ENCODE data around the gene PPAN.

Gene PPAN

GRCh38 chr19:10120538-10121189 lies 14.5 kb downstream of the PPAN start:
- Histone ChIP-seq H3K9me3 (ENCODE audit: low read length) (no peaks in the 10 kb centered on the region), H3K4me1 (ENCODE audit: insufficient read depth, low read length, severe bottlenecking) (peaks cover 11% of the 10 kb centered on the region), H2AFZ (ENCODE audit: low read length) (no peak overlapping the region), H3F3A (ENCODE audit: insufficient read depth, low read length) (no peaks in the 10 kb centered on the region), H3K4me3 (ENCODE audit: low read depth, low read length, poor library complexity, severe bottlenecking) (no peak overlapping the region), H3K27ac (ENCODE audit: low read depth, low read length, poor library complexity, severe bottlenecking) (no peak overlapping the region), H3K36me3 (ENCODE audit: insufficient read depth, low read length) (peaks cover 48% of the 10 kb centered on the region), H4K20me1 (ENCODE audit: insufficient read depth, low read length) (no peaks in the 10 kb centered on the region), H3K27me3 (ENCODE audit: insufficient read depth, low read length) (no peaks in the 10 kb centered on the region), H3K9me2 (ENCODE audit: low read depth, low read length) (no peaks in the 10 kb centered on the region), H3K9ac (ENCODE audit: low read length) (no peak overlapping the region), H3K79me2 (ENCODE audit: insufficient read depth, low read length) (peaks cover 8% of the 10 kb centered on the region), H3K4me2 (ENCODE audit: low read length) (no peak overlapping the region)
- no peak for TF ChIP-seq EZH2 (IDR thresholded peaks at IDR 0.05; ENCODE audit: borderline replicate concordance, low read length)
- TF ChIP-seq, protein P1, sequence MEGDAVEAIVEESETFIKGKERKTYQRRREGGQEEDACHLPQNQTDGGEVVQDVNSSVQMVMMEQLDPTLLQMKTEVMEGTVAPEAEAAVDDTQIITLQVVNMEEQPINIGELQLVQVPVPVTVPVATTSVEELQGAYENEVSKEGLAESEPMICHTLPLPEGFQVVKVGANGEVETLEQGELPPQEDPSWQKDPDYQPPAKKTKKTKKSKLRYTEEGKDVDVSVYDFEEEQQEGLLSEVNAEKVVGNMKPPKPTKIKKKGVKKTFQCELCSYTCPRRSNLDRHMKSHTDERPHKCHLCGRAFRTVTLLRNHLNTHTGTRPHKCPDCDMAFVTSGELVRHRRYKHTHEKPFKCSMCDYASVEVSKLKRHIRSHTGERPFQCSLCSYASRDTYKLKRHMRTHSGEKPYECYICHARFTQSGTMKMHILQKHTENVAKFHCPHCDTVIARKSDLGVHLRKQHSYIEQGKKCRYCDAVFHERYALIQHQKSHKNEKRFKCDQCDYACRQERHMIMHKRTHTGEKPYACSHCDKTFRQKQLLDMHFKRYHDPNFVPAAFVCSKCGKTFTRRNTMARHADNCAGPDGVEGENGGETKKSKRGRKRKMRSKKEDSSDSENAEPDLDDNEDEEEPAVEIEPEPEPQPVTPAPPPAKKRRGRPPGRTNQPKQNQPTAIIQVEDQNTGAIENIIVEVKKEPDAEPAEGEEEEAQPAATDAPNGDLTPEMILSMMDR (IDR thresholded peaks at IDR 0.05; ENCODE audit: low read length) = no peak

- no peaks in the 10 kb centered on the region for H3F3A ChIP-seq (ENCODE audit: insufficient read depth, low read length)
- H3K36me3 ChIP-seq (ENCODE audit: insufficient read depth, low read length) = peaks cover 48% of the 10 kb centered on the region
- H3K79me2 ChIP-seq (ENCODE audit: insufficient read depth, low read length) = peaks cover 8% of the 10 kb centered on the region
- no peaks in the 10 kb centered on the region for H3K9me2 ChIP-seq (ENCODE audit: low read depth, low read length)
- no peak overlapping the region for H3K4me2 ChIP-seq (ENCODE audit: low read length)
- H2AFZ ChIP-seq (ENCODE audit: low read length) = no peak overlapping the region
- TF ChIP-seq, protein P1 (IDR thresholded peaks at IDR 0.05; ENCODE audit: low read length) = no peak
- TF ChIP-seq EZH2 (IDR thresholded peaks at IDR 0.05; ENCODE audit: borderline replicate concordance, low read length) = no peak
- H4K20me1 ChIP-seq (ENCODE audit: insufficient read depth, low read length) = no peaks in the 10 kb centered on the region
- no peaks in the 10 kb centered on the region for H3K27me3 ChIP-seq (ENCODE audit: insufficient read depth, low read length)
- H3K4me3 ChIP-seq (ENCODE audit: low read depth, low read length, poor library complexity, severe bottlenecking) = no peak overlapping the region
- no peaks in the 10 kb centered on the region for H3K9me3 ChIP-seq (ENCODE audit: low read length)
- H3K4me1 ChIP-seq (ENCODE audit: insufficient read depth, low read length, severe bottlenecking) = peaks cover 11% of the 10 kb centered on the region
- H3K27ac ChIP-seq (ENCODE audit: low read depth, low read length, poor library complexity, severe bottlenecking) = no peak overlapping the region
- H3K9ac ChIP-seq (ENCODE audit: low read length) = no peak overlapping the region
These were observed 15.9 kb downstream of the PPAN start for GRCh38 chr19:10122045-10122444.

DNA sequence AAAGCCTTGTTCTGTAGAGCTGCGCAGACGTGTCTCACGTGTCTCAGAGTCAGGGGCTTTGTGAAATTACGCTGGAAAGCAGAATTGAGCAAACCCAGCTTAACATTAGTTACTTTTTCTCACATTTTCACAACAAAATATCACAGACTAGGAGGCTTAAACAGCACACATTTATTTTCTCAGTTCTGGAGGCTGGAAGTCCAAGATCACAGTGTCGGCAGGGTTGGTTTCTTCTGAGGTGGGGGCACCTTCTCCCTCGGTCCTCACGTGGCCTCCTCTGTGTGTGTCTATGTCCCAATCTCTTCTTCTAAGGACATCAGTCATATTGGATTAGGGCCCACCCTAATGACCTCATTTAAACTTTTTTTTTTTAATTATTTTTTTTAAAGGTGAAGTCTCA lies 18.3 kb downstream of the PPAN start:
- Histone ChIP-seq H3K4me2 (ENCODE audit: low read length) (no peak overlapping the region), H3K36me3 (ENCODE audit: insufficient read depth, low read length) (peaks cover 51% of the 10 kb centered on the region), H3K4me3 (ENCODE audit: low read depth, low read length, poor library complexity, severe bottlenecking) (no peak overlapping the region), H3F3A (ENCODE audit: insufficient read depth, low read length) (no peaks in the 10 kb centered on the region), H3K79me2 (ENCODE audit: insufficient read depth, low read length) (no peaks in the 10 kb centered on the region), H3K4me1 (ENCODE audit: insufficient read depth, low read length, severe bottlenecking) (no peaks in the 10 kb centered on the region), H3K9ac (ENCODE audit: low read length) (no peak overlapping the region), H3K27ac (ENCODE audit: low read depth, low read length, poor library complexity, severe bottlenecking) (no peak overlapping the region), H3K27me3 (ENCODE audit: insufficient read depth, low read length) (no peaks in the 10 kb centered on the region), H3K9me2 (ENCODE audit: low read depth, low read length) (no peaks in the 10 kb centered on the region), H4K20me1 (ENCODE audit: insufficient read depth, low read length) (no peaks in the 10 kb centered on the region), H2AFZ (ENCODE audit: low read length) (no peak overlapping the region), H3K9me3 (ENCODE audit: low read length) (no peaks in the 10 kb centered on the region)
- no peak for TF ChIP-seq EZH2 (IDR thresholded peaks at IDR 0.05; ENCODE audit: borderline replicate concordance, low read length)
- TF ChIP-seq, protein P1 (IDR thresholded peaks at IDR 0.05; ENCODE audit: low read length) = no peak

All from OCI-LY1 (cell line).